HG03095 (cell line): ENCODE results near the gene ACTR10.

Experiments
- ATAC-seq: cut with Tn5 transposase; IDR thresholded peaks from one replicate; pipeline ENCODE4 v1.9.1; 2021; ENCODE audit warnings: moderate library complexity; ENCODE audit not compliant: unreplicated experiment

Gene ACTR10

GRCh38 chr14:58199726-58200479 lies at the start of gene ACTR10:
Gene ACTR10, plus strand, starts transcription at chr14:58200149. Its CDS starts 69 bp downstream, at chr14:58200218.
- ATAC-seq = peak; percentile 93

- ATAC-seq = no peak
These were observed 49.6 kb upstream of the ACTR10 start for GRCh38 chr14:58150243-58150805.

GRCh38 chr14:58151133-58152013 lies 48.6 kb upstream of the ACTR10 start:
- no peak for ATAC-seq

- no peak for ATAC-seq
These were observed 47.7 kb upstream of the ACTR10 start, which contains the start of gene ARMH4 for GRCh38 chr14:58152014-58152857. Gene ARMH4, minus strand, starts transcription at chr14:58152213. Its CDS starts 12,855 bp downstream, at chr14:58139358.

- no peak for ATAC-seq
These were observed 39.4 kb upstream of the ACTR10 start for GRCh38 chr14:58160561-58160960.

- no peak for ATAC-seq
These were observed 33.7 kb upstream of the ACTR10 start for GRCh38 chr14:58166005-58166983.

- ATAC-seq = no peak
These were observed 32.9 kb upstream of the ACTR10 start for GRCh38 chr14:58167057-58167456.

- ATAC-seq = no peak
These were observed 32.1 kb upstream of the ACTR10 start for GRCh38 chr14:58167891-58168290.

- ATAC-seq = peak; percentile 92
These were observed 28.9 kb upstream of the ACTR10 start for GRCh38 chr14:58171090-58171489.

- no peak for ATAC-seq
These were observed 22.8 kb upstream of the ACTR10 start for GRCh38 chr14:58177125-58177524.

- ATAC-seq = no peak
These were observed 10.8 kb upstream of the ACTR10 start for GRCh38 chr14:58189176-58189575.

- ATAC-seq = no peak
These were observed 8.0 kb upstream of the ACTR10 start for GRCh38 chr14:58191763-58192601.

- no peak for ATAC-seq
These were observed 6.4 kb upstream of the ACTR10 start for GRCh38 chr14:58193542-58193941.

- no peak for ATAC-seq
These were observed 3.8 kb upstream of the ACTR10 start for GRCh38 chr14:58196198-58196597.

- no peak for ATAC-seq
These were observed 1.9 kb upstream of the ACTR10 start for GRCh38 chr14:58198086-58198485.

GRCh38 chr14:58200480-58200841 lies 512 bp downstream of the ACTR10 start:
- ATAC-seq = peak; percentile 10

- no peak for ATAC-seq
These were observed 897 bp downstream of the ACTR10 start for GRCh38 chr14:58200846-58201245.

- no peak for ATAC-seq
These were observed 13.2 kb downstream of the ACTR10 start for GRCh38 chr14:58213176-58213575.
